BE2C (cell line): ENCODE data around the gene RLN1.

Experiments
- DNase-seq: peaks from one replicate; pipeline ENCODE4 v3.0.0-alpha.2; 2020
- H3K27me3 ChIP-seq: fragments of 250-450 bp; sonication (Bioruptor Pico); 2 replicates; pipeline ENCODE4 v1.5.1; 2020; ENCODE audit warnings: mild to moderate bottlenecking
- H3K36me3 ChIP-seq: fragments of 250-450 bp; sonication (Bioruptor Pico); 2 replicates; pipeline ENCODE4 v1.5.1; 2020; ENCODE audit warnings: mild to moderate bottlenecking
- H3K4me1 ChIP-seq: fragments of 250-450 bp; sonication (Bioruptor Pico); 2 replicates; pipeline ENCODE4 v1.5.1; 2020
- H3K4me3 ChIP-seq: 2 replicates; pipeline ENCODE4 v1.5.1; 2011; ENCODE audit warnings: low read depth, low read length
- H3K9me3 ChIP-seq: fragments of 250-450 bp; sonication (Bioruptor Pico); 2 replicates; pipeline ENCODE4 v1.5.1; 2020
- CTCF ChIP-seq: IDR thresholded peaks from 2 replicates; pipeline ENCODE4 v1.5.1; 2012; ENCODE audit warnings: mild to moderate bottlenecking, low read depth, low read length

The RLN1 gene

GRCh38 chr9:5301544-5301943 lies 38.1 kb downstream of the RLN1 start:
- Histone ChIP-seq H3K9me3 (no peaks in the 10 kb centered on the region), H3K4me1 (no peaks in the 10 kb centered on the region), H3K4me3 (no peak overlapping the region), H3K27me3 (no peaks in the 10 kb centered on the region), H3K36me3 (no peaks in the 10 kb centered on the region)
- no peak for TF ChIP-seq CTCF
- DNase-seq: no peak

GRCh38 chr9:5292141-5292540 lies 47.5 kb downstream of the RLN1 start:
- Histone ChIP-seq H3K9me3 (no peaks in the 10 kb centered on the region), H3K4me3 (no peak overlapping the region), H3K4me1 (no peaks in the 10 kb centered on the region), H3K27me3 (no peaks in the 10 kb centered on the region), H3K36me3 (no peaks in the 10 kb centered on the region)
- TF ChIP-seq CTCF: no peak
- DNase-seq: no peak

GRCh38 chr9:5288591-5288990 lies 51.1 kb downstream of the RLN1 start:
- no peaks in the 10 kb centered on the region for H3K9me3 ChIP-seq
- H3K4me3 ChIP-seq: no peak overlapping the region
- DNase-seq: no peak
- no peaks in the 10 kb centered on the region for H3K4me1 ChIP-seq
- TF ChIP-seq CTCF: no peak
- no peaks in the 10 kb centered on the region for H3K36me3 ChIP-seq
- no peaks in the 10 kb centered on the region for H3K27me3 ChIP-seq

GRCh38 chr9:5286262-5286661 lies 53.4 kb downstream of the RLN1 start:
- no peaks in the 10 kb centered on the region for H3K36me3 ChIP-seq
- H3K27me3 ChIP-seq: no peaks in the 10 kb centered on the region
- no peak overlapping the region for H3K4me3 ChIP-seq
- DNase-seq: no peak
- TF ChIP-seq CTCF: no peak
- no peaks in the 10 kb centered on the region for H3K4me1 ChIP-seq
- H3K9me3 ChIP-seq: no peaks in the 10 kb centered on the region
